Forelimb muscle (tissue), 1 donor: ENCODE data around the gene NFIC. TPM values are rescaled to one million over a fixed set of nuclear protein-coding genes. Genes with fewer than 3 reads are reported as not detected.
"Not testable (repeated sequence)": the region's sequence is repeated elsewhere in the genome, so short reads cannot be mapped to it uniquely, and the experiment has no call there.

Source experiments
- DNase-seq: peaks from one replicate; pipeline ENCODE4 v3.0.0-alpha.2; 2013; ENCODE audit warnings: low read depth
- polyA plus RNA-seq: library from polyadenylated mRNA; unstranded; fragments of 120-200 nt; gene quantifications from one replicate; pipeline ENCODE4 v1.2.1, GENCODE V29; 2013; ENCODE audit not compliant: insufficient read length

The NFIC gene
- polyA plus RNA-seq, 1 donor = 35.4 TPM

GRCh38 chr19:3336680-3337523 lies 29.5 kb upstream of the NFIC start:
- DNase-seq = no peak

- no peak for DNase-seq
Measured at GRCh38 chr19:3338541-3339181, 27.7 kb upstream of the NFIC start.

DNA sequence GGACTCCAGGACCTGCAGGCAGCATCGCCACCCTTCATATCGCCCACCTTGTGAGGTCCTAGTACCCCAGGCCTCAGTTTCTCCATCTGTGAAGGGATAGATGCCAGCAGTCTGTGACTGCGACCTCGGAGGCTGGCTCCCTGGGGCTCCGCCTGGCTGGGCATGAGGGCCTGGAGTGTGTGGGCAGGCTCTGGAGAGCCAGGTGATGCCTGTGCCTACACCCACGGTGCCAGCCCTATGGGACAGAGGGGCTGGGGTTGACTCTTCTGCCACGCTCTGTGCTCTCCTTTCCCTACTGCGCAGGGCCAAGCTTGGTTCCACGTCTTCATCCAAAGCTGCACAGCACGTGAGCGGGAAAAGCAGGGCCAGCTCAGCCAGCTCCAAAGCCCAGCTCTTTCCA lies 26.0 kb upstream of the NFIC start:
- no peak for DNase-seq

- no peak for DNase-seq
Measured at GRCh38 chr19:3342246-3342645, 24.1 kb upstream of the NFIC start.

- DNase-seq = not testable (repeated sequence)
Measured at GRCh38 chr19:3342962-3343361, 23.4 kb upstream of the NFIC start.

- DNase-seq = no peak
Measured at GRCh38 chr19:3343619-3344502, 22.5 kb upstream of the NFIC start.

DNA sequence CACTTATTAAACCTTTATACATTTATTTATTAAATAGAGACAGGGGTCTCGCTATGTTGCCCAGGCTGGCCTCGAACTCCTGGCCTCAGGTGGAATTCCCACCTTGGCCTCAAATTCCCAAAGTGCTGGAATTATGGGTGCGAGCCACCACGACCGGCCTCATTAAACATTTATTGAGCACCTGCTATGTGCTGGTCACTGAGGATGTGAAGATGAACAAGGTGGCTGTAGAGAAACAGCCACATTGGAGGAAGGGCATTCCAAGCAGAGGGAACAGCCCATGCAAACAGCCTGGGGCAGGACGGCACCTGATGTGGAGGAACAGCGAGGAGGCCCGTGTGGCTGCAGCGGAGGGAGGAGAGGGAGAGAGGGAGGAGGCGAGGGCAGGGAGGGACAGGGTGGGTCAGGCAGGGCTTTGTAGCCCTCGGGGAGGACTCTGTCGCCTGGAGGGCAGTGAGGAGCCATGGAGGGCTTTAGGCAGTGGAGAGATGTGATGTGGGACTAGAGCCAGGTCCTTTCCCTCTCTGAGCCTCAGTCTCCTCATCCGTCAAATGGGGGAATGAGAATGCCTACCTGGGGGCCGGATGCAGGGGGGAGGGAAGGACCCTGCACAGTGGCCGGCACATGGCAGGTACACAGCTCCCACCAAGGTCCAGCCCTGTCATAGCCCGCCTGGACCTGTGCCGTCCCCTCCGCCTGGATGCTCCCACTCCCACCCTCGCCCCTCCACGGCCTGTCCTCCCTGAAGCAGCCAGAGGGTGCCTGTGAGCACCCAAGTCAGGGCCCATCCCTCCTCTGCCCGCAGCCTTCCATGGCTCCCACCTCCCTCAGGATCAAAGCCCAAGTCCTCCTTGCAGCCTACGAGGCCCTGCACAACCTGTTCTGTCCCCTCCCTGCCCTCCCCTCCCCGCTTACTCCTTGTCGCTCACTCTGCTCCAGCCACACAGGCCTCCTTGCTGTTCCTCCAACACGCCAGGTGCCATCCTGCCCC lies 21.5 kb upstream of the NFIC start:
- no peak for DNase-seq

GRCh38 chr19:3345850-3346460 lies 20.4 kb upstream of the NFIC start:
- no peak for DNase-seq

DNA sequence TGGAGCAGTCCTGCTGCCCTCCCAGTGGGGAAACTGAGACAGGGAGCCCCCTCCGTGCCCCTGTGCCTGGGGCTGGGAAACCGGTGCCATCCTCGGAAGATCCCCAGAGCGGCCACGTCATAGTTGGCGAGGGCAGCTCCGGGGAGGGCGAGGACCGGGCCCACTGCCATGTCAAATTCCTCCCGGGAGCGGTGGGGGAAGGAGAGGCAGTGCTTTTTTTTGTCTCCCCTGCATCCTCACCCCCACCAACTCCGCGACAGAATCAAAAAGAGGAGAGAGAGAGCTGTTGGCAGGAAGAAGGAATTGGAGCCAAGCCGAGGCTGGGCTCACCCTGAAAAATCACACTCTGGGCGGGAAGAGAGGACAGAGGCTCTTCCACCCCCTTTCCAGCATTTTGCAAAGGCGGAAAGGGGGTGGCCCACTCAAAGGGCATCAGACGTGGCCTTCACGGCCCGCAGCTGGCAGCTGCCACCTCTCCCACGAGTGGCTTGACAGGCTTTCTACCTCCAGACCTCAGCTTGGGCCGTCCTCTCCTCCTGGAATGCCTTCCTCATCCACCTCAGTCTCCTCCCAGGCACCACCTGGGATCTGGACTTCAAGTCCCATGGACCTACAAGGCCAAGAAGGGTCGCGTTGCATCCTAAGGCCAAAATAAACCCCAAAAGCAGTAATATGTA lies 19.6 kb upstream of the NFIC start:
- DNase-seq = peak; percentile 44

GRCh38 chr19:3348042-3348441 lies 18.3 kb upstream of the NFIC start:
- DNase-seq = no peak

- DNase-seq = not testable (repeated sequence)
Measured at GRCh38 chr19:3348469-3348868, 17.9 kb upstream of the NFIC start.

DNA sequence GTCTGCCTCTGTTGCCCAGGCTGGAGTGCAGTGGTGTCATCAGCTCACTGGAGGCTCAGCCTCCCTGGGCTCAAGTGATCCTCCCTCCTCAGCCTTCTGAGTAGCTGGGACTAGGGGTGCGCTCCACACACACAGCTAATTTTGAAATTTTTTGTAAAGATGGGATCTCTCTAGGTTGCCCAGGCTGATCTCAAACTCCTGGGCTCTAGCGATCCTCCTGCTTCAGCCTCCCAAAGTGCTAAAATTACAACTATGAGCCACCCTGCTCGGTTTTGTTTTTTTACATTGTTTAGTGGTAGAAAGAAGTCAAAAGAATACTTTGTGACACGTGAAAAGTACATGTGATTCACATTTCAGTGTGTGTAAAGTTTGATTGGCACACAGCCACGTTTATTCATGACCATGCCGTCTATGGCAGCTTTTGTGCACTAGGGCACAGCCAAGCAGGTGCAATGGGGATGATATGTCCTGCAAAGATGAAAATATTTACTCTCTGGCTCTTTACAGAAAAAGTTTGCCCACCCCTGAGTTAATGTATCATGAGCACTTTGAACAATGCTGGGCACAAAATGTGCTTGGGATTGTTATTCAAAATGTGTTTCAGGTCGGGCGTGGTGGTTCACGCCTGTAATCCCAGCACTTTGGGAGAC lies 16.2 kb upstream of the NFIC start:
- no peak for DNase-seq

DNA sequence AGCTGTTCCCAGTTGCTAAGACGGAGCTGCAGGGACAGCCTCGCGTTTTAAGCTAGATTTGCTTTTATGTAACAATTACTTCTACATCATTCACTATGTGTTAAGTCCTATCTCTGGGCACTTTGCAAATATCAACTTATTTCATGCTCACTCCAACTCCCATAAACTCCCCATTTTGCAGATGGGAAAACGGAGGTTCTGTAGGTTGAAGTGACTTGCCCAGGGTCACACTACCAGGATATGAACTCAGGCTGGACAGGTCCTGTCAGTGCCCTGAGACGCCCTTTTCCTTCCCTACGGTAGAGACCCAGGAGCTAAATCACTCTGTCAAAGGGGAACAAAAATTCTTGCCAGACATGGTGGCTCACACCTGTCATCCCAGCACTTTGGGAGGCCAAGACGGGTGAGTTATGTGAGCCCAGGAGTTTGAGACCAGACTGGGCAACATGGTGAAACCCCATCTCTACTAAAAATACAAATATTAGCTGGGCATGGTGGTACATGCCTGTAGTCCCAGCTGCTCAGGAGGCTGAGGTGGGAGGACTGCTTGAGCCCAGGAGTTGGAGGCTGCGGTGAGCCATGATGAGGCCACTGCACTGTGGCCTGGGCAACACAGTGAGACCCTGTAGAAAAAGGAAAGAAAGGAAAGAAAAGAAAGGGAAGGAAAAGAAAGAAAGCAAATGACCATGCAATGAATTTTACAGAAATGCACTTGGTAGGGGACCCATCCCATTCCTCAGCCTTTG lies 14.5 kb upstream of the NFIC start:
- DNase-seq = no peak

- no peak for DNase-seq
Measured at GRCh38 chr19:3353493-3353892, 12.9 kb upstream of the NFIC start.

DNA sequence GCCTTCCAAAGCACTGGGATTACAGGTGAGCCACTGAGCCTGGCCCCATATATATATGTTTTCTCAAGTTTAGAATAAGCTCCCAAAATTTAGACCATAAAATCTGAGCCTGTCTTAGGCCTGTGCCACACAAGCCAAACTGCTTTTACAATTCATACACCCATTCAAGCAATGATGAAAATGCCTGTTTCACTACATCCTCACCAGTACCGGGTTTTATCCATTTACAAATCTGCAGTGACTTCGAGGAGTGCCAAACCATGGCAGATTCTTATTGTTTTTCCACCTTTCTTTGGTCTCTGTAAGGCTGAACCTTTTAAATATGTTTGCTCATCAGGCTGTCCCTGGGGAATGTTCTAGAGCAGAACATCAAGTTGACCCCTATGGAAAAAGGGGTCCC lies 9.6 kb upstream of the NFIC start:
- no peak for DNase-seq

DNA sequence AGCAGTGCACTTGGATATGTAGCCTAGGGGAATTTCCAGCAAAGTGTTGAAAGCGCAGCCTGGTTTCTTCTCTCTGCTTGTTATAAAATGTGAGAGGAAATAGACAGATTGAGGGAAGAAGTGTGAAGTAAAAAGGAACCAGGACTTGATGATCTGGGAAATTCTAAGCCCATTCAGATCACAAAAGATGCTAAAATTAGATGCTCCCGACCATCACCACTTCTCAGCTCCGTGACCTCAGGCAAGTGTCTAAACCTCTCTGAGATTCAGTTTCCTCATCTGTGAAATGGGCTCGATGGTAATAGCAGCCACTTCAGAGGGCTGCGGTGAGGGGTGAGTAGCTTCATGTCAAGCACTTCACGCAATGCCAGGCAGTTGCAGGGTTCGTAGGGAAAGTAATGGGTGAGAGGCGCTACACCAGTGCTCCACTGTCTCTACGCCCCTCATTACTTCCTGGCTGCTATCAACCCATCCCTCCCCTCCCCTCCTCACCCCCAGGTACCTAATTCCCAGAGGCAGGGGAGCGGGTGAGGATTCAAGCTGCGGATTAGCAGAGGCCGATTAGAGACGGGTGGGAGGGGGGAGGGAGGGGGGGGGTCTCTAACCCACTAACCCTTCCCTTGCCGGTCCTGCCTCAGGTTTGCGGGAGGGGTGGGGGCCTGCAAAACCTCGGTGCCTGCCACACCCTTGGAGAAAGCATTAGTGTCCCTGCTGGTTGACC lies 9.0 kb upstream of the NFIC start:
- no peak for DNase-seq

- DNase-seq = no peak
Measured at GRCh38 chr19:3357992-3358688, 8.2 kb upstream of the NFIC start.

DNA sequence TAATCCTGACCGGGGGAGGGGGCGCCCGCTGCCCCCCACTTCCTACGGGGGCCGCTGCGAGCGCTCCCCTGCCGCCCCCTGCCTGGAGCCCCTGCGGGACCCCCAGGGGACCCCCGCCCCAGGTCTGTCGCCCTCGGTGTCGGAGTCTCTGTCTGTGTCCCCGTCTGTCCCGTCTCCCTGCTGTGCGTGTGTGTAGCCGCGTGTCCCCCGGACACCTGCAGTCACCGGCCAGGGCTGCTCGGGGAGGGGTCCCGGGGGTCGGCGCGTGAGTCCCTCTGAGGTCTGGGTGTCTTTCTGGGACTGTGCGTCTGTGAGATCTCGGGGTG lies 7.7 kb upstream of the NFIC start:
- no peak for DNase-seq
